Testis (tissue), 3 donors: ENCODE measurements around the gene LTA4H. TPM values are rescaled to one million over a fixed set of nuclear protein-coding genes. Genes with fewer than 3 reads are reported as not detected.

ENCODE experiments used
- DNase-seq: peaks from one replicate; pipeline ENCODE4 v3.0.0-alpha.2; 2019
- H3K27ac ChIP-seq, 2 donors: fragments of 200-600 bp; sonication (generic); one replicate each; pipeline ENCODE4 v1.5.1; 2019
- H3K27me3 ChIP-seq: fragments of 200-600 bp; sonication (generic); one replicate; pipeline ENCODE4 v1.5.1; 2019
- H3K36me3 ChIP-seq: fragments of 200-600 bp; sonication (generic); one replicate; pipeline ENCODE4 v1.5.1; 2017; ENCODE audit warnings: low read depth; ENCODE audit errors: missing control alignments
- H3K4me1 ChIP-seq: fragments of 200-600 bp; sonication (generic); one replicate; pipeline ENCODE4 v1.5.1; 2019
- H3K4me3 ChIP-seq, 2 donors: fragments of 200-600 bp; sonication (generic); one replicate each; pipeline ENCODE4 v1.5.1; 2017 to 2019
- H3K9me3 ChIP-seq: fragments of 200-600 bp; sonication (generic); one replicate; pipeline ENCODE4 v1.5.1; 2017
- POLR2A ChIP-seq: fragments of 450-650 bp; IDR thresholded peaks from one replicate; pipeline ENCODE4 v1.6.1; 2017; ENCODE audit warnings: antibody characterized with exemption, mild to moderate bottlenecking, moderate library complexity
- WGBS, 2 donors: methylation state at CpG; one replicate each; pipeline ENCODE4 v1.1.5; 2018; 5-methylcytosine and 5-hydroxymethylcytosine counted together
- intact Hi-C: fragments of 100-400 bp; cut with DNase I; formaldehyde crosslinking; loops from one replicate; pipeline ENCODE4 v1.15.1; 2023; ENCODE audit warnings: low total_unique reads
- polyA plus RNA-seq: library from polyadenylated mRNA; stranded (reverse); fragments of 350-450 nt; fragmentation: Illumina TruSeq; extraction: RNeasy Lipid Tissue Mini Kit (QIAGEN cat#74804); gene quantifications from one replicate; pipeline ENCODE4 v1.2.3, GENCODE V29; 2014; ENCODE audit warnings: low read depth, low replicate concordance; ENCODE audit not compliant: insufficient read depth
- total RNA-seq, 2 donors: library from RNA; depleted of rRNA; stranded (reverse); fragments of >200 nt; gene quantifications; one replicate each; pipeline ENCODE4 v1.2.3, GENCODE V29; 2016
- TF ChIP-seq, protein P1 (sequence below), 3 experiments: fragments of 450-650 bp in 2 of 3; fragments of 200-600 bp in 1 of 3; sonication (generic) in 1 of 3; IDR thresholded peaks; one replicate each; pipeline ENCODE4 v1.5.1; 2016 to 2019; ENCODE audit warnings: antibody characterized with exemption in 3 of 3, mild to moderate bottlenecking in 2 of 3, moderate library complexity in 1 of 3

The LTA4H gene
- total and polyA plus RNA-seq, 3 donors from 2014 or later = 41.5 to 62.5 (median 44.4) TPM

- no peaks in the 10 kb centered on the region for H3K9me3 ChIP-seq
- H3K4me3 ChIP-seq = no peak overlapping the region
- no peak for DNase-seq
- intact Hi-C loops = no loop called here
- no peak overlapping the region for H3K27ac ChIP-seq
- no peaks in the 10 kb centered on the region for H3K27me3 ChIP-seq
- H3K36me3 ChIP-seq = no peaks in the 10 kb centered on the region
- TF ChIP-seq POLR2A = no peak
- H3K4me1 ChIP-seq = no peaks in the 10 kb centered on the region
- WGBS, 2 donors = 67 to 73% methylated on average over 1 of the region's 1 CpG
These were observed 76.3 kb downstream of the LTA4H start for GRCh38 chr12:95959107-95959506.

GRCh38 chr12:95956557-95957145 is 78.7 kb downstream of the LTA4H start:
- Histone ChIP-seq H3K27ac (no peak overlapping the region), H3K4me3 (peak overlapping the region in 1 of 2 donors; percentile 4), H3K4me1 (no peaks in the 10 kb centered on the region), H3K27me3 (no peaks in the 10 kb centered on the region), H3K36me3 (no peaks in the 10 kb centered on the region), H3K9me3 (no peaks in the 10 kb centered on the region)
- intact Hi-C loops = no loop called here
- TF ChIP-seq, protein P1, sequence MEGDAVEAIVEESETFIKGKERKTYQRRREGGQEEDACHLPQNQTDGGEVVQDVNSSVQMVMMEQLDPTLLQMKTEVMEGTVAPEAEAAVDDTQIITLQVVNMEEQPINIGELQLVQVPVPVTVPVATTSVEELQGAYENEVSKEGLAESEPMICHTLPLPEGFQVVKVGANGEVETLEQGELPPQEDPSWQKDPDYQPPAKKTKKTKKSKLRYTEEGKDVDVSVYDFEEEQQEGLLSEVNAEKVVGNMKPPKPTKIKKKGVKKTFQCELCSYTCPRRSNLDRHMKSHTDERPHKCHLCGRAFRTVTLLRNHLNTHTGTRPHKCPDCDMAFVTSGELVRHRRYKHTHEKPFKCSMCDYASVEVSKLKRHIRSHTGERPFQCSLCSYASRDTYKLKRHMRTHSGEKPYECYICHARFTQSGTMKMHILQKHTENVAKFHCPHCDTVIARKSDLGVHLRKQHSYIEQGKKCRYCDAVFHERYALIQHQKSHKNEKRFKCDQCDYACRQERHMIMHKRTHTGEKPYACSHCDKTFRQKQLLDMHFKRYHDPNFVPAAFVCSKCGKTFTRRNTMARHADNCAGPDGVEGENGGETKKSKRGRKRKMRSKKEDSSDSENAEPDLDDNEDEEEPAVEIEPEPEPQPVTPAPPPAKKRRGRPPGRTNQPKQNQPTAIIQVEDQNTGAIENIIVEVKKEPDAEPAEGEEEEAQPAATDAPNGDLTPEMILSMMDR (IDR thresholded peaks at IDR 0.05) = no peak
- peak; percentile 46 for DNase-seq
- 43 to 58% methylated on average over 22 to 27 of the region's 27 CpGs for WGBS, 2 donors

- DNase-seq = no peak
- TF ChIP-seq POLR2A = no peak
- TF ChIP-seq, protein P1 (IDR thresholded peaks at IDR 0.05) = no peak
- 87% methylated on average over 7 of the region's 7 CpGs for WGBS, 2 donors
- intact Hi-C loops = no loop called here
- H3K4me3 ChIP-seq = no peak overlapping the region
- no peaks in the 10 kb centered on the region for H3K9me3 ChIP-seq
- H3K4me1 ChIP-seq = no peaks in the 10 kb centered on the region
- H3K36me3 ChIP-seq = no peaks in the 10 kb centered on the region
- no peak overlapping the region for H3K27ac ChIP-seq
- H3K27me3 ChIP-seq = no peaks in the 10 kb centered on the region
These were observed 79.7 kb downstream of the LTA4H start for GRCh38 chr12:95955549-95956159.

DNA sequence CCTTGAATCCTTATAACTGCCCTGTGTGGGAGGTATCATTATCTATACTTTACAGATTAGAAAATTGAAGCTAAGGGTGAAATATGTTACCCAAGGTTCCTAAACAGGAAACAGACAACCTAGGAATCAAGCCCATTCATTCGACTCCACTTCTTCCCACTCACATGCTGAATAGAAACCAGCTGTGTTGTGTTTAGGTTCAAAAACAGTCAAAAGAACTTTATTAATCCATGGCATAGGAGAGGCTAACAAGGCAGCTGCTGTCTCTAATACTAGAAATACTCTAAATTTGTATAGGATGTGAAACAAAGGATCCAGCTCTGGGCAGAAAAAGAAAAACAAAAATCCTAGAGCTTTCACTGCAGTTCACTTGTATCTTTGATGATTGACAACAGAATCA is 82.4 kb downstream of the LTA4H start:
- TF ChIP-seq, protein P1 (IDR thresholded peaks at IDR 0.05) = no peak
- TF ChIP-seq POLR2A = no peak
- no peak overlapping the region for H3K4me3 ChIP-seq
- H3K9me3 ChIP-seq = no peaks in the 10 kb centered on the region
- H3K36me3 ChIP-seq = no peaks in the 10 kb centered on the region
- no peak for DNase-seq
- intact Hi-C loops = no loop called here
- H3K27me3 ChIP-seq = no peaks in the 10 kb centered on the region
- no peaks in the 10 kb centered on the region for H3K4me1 ChIP-seq
- WGBS, 2 donors = 26 to 29% methylated on average over 1 of the region's 1 CpG
- H3K27ac ChIP-seq = no peak overlapping the region

- TF ChIP-seq POLR2A = no peak
- TF ChIP-seq, protein P1 (IDR thresholded peaks at IDR 0.05) = no peak
- H3K27me3 ChIP-seq = no peaks in the 10 kb centered on the region
- DNase-seq = no peak
- H3K4me1 ChIP-seq = no peaks in the 10 kb centered on the region
- H3K4me3 ChIP-seq = no peak overlapping the region
- H3K9me3 ChIP-seq = no peaks in the 10 kb centered on the region
- intact Hi-C loops = no loop called here
- H3K36me3 ChIP-seq = no peaks in the 10 kb centered on the region
- no peak overlapping the region for H3K27ac ChIP-seq
These were observed 83.9 kb downstream of the LTA4H start for GRCh38 chr12:95951515-95951914.

Other genes with a start within 250 kb of the LTA4H start
- gene NTN4, start 244.8 kb downstream of the LTA4H start, total RNA-seq = 10 to 100 TPM; 43.8 to 84.9 TPM
- 15.9 TPM for gene NTN4, start 244.8 kb downstream of the LTA4H start, polyA plus RNA-seq
- 10 to 100 TPM; 10.3 to 11.6 TPM for gene SNRPF, start 176.6 kb downstream of the LTA4H start, total RNA-seq
- 30.6 TPM for gene SNRPF, start 176.6 kb downstream of the LTA4H start, polyA plus RNA-seq
- 10 to 100 TPM in 1 of 2 donors, 1 to 10 TPM in 1; 7.7 to 25.8 TPM for gene CCDC38, start 93.0 kb downstream of the LTA4H start, total RNA-seq
- 31.8 TPM for gene CCDC38, start 93.0 kb downstream of the LTA4H start, polyA plus RNA-seq
- 1 to 10 TPM; 2.0 to 4.0 TPM for gene AMDHD1, start 92.3 kb downstream of the LTA4H start, total RNA-seq
- gene AMDHD1, start 92.3 kb downstream of the LTA4H start, polyA plus RNA-seq = 0.67 TPM
- gene HAL, start 39.2 kb downstream of the LTA4H start, total RNA-seq = under 1 TPM; 0.39 to 0.74 TPM
- gene HAL, start 39.2 kb downstream of the LTA4H start, polyA plus RNA-seq = 0.37 TPM
- 10 to 100 TPM; 11.3 to 15.4 TPM for gene ELK3, start 158.8 kb upstream of the LTA4H start, total RNA-seq
- gene ELK3, start 158.8 kb upstream of the LTA4H start, polyA plus RNA-seq = 17.1 TPM